HG03354 (cell line): ENCODE results near the gene CCSAP.

Experiments
- ATAC-seq: cut with Tn5 transposase; IDR thresholded peaks from one replicate; pipeline ENCODE4 v1.9.1; 2021; ENCODE audit warnings: mild to moderate bottlenecking; ENCODE audit not compliant: unreplicated experiment, poor library complexity, severe bottlenecking

CCSAP gene

DNA sequence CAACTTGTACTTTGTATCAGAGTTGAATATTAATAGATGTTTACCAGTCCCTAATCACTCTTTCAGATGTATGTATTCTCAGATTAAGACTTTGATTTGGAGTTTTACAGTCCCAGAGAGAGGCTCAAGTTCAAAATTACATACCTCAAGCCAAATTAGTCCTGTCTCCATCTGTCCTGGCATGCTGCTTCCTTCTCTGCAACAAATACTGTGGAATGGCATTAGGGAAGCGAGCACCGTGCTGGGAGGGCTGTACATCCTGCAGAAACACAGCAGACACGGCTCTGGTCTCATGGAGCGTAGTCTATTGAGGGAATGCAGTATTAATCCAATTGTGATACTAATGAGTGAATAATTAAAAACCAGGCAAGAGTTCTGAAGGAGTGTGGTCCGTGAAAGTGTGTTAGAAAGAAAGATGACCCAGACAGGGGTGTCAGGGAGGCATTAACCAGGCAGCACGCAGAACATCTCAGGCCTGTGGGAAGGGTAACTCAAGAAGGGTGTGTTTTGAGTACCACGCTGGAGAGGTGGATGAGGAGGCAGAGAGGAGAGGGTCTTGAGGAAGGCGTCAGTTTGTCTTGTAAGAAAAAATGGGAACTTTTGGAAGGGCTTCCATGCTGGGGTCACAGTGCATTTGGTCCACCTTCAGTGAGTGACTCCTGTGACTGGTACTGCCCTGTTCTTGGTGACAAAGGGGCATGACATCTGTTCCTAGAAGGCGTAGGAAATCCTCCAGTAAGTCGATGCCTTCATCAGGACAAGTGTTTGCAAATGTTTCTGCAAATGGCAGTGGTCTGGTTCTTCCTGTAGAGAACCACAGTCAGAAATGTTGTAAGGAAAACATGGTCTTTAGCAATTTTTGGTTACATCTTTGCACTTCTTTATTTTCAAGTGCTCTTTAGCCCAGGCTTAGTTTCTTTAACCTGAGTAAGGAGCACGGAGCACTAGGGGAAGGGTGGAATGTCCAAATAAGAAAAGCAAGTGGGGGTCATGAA is 70.4 kb downstream of the CCSAP start:
- no peak for ATAC-seq

DNA sequence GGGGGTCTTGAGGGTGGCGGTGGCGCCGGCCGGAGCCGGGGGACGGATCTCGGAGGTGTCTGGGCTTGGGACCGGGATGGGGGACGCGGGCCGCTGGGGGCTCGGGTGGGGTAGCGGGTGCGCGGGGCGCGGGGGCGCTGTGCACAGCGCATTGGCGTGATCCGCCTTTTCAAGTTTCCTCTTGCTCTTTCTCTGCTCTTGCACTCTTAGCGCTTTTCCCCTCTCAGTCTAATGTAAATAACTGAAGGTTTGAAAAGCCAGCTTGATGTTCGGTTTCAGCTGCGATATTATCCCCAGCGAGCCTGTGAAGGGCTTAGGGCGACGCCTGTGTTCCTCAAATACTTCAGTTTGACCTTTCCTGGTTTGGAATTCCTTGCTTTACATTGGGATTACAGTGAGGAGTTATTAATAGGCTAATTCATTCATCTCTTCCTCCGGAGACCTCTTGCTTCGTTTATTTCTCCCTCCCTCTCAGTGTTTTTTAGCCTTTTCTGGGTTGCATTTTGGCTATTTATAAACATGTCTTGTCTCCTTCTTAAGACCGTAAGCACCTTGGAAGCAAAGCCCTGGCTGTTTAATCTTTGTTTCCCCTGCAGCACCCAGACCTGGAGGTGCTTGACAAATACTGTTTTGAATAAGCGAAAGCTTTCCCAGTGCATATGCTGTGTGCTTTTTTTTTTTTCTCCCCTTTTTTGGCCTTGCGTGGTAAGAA is 71.2 kb downstream of the CCSAP start:
- ATAC-seq = peak; percentile 69
